CD4-positive, alpha-beta T cell treated with Interleukin-17A for 1 hour (primary cell): ENCODE data around the gene ZNF789.
A peak's percentile ranks its signal among the peaks of the same experiment; 100 is the strongest.

Experiments
- DNase-seq: peaks from one replicate; pipeline ENCODE4 v3.0.0-alpha.2; 2020

The ZNF789 gene

GRCh38 chr7:99514050-99514449 is 41.4 kb downstream of the ZNF789 start:
- no peak for DNase-seq

- DNase-seq = no peak
These were observed 48.7 kb downstream of the ZNF789 start for GRCh38 chr7:99521399-99521798.

GRCh38 chr7:99525713-99526440 is 53.2 kb downstream of the ZNF789 start:
- DNase-seq = peak; percentile 12

- no peak for DNase-seq
These were observed 58.7 kb downstream of the ZNF789 start for GRCh38 chr7:99531354-99531765.

- no peak for DNase-seq
These were observed 63.0 kb downstream of the ZNF789 start for GRCh38 chr7:99535667-99536066.
